Activated CD4-positive, CD25-positive, alpha-beta regulatory T cell treated with anti-CD3 and anti-CD28 coated beads, Interleukin-2, amount 50 U/mL, for 16 hours (primary cell): Measurements from ENCODE around the gene ZNF526.
A peak's percentile ranks its signal among the peaks of the same experiment; 100 is the strongest.

Source experiments
- DNase-seq: peaks from one replicate; pipeline ENCODE4 v3.0.0-alpha.2; 2020; ENCODE audit warnings: low read depth, low spot score

ZNF526 gene

DNA sequence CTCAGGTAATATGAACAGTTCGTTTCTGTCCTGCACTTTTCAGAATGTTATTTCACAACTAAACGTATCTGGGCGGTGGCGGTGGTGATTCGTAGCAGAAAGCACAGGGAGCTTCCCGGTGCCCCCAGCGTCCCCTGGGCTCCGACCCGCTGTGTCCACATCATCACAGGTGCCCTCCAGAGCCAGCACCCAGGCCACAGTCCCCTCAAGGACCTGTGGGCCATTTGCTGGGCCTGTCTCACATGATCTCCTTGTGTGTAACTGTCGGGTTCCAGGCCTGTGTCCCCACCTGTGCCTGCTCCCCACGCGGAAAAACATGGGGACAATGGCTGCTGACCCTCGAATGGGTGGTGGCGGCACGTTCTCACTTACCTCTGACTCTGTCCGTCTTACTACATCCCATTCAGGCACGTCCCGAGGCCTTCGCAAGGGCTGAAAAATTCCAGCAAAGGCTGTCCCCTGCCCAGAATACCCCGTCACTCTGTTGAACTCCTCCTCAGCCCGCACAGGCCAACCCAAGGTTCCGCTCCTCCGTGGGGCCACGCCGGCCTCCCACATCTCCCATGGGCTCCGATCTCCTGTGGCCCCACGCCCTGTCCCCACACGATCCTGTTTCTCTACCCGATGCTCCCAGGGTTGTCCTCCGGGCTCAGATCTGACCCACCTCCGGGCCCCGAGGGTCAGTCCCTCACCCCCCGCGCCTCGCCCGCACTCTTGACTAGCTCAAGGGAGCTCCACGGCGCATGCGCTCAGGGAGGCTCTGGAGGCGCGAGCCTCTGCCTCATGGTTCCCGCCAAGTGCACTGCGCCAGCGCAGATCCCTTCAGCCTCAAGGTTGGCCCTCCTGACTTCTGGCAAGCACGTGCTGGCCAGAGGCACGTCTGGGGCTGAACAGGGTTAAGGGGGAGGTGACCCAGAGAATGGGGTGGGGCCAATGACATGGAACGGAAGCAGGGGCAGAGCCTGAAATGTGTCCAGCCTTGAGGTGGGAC is 23.8 kb upstream of the ZNF526 start:
- no peak for DNase-seq

DNA sequence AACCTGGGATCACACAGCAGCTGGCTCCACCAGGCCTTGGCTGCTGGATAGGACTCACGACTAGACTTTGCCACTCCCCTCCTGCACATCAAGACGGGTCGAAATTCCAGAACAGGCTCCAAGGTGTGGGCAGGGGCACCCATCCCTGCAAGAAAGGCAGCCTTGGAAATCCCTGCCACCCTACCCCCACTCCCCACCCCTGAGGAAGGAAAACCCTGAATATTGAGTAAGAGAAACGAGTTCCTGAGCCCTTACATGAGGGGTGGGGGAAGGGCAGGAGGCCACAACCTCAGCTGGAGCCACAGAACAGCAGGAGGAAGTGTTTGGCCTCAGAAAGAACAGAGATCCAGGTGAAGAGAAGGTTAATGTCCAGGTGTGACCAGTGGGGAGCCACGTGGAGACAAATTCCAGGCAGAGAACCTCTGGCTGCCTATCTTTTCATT is 22.7 kb upstream of the ZNF526 start:
- DNase-seq = no peak

DNA sequence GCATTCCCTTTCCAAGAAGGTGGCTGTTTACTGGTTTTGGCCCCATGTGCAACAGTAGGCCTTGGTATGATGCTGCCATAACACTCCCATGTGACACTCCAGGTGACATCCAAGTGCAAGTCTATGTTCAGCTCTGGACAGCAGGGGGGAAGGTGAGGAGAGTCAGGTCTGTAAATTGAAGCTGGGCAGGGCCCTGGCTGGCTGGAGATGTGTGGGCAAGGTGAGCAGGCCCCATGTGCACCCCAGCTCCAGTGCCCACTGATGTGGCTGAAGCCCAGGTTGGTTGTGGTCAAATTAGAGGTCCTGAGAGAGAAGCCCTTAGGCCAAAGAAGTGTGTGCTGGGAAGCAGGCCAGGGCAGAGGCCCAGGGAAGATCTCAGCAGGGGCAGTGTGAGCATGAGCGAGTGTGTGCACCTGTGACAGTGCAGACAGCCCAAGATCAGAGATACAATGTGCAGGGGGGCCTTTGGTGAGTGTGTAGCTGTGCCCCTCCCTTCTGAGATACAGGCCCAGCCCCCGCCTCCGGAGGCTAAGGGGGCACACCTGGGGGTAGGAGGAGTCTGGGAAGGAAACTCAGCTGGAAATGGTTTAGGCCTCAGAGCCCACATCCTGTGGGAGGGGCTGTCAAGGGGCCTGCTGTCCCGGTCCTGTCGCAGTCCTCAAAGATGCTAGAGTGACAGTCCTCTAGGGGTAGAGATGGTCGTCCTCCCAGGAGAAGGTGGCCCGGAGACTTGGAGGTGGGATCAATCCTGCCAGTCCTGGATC is 21.3 kb upstream of the ZNF526 start:
- DNase-seq = peak; percentile 55

DNA sequence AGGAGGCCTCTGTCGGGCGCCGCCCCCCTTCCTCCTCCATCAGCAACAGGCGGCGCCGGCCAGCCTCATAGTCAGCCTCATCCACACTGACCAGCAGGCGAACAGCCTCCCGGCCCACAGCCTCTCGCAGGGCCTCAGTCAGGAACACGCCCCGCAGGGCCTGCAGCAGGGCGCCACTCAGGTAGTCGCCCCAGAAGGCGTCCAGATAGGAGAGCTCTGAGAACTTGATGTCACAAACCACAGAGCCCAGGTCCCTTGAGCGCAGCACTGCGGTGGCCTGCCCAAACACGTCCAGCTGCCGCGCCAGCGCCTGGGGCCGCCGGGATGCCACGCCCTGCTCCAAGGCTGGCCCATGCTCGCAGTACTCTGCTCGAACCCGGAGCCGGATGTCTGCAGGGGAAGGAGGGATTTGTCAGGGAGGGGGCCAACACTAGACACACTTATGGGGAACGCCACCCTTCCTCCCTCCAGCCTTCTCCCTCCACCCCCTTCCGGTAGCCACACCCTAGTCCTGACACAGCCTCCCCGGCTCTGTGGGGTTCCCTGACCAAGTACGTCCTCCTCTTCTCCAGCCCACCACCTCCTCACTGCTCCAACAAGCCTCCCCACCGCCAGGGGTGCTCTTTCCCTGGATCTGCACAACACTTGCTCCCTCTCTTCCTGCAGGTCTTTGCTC is 20.5 kb upstream of the ZNF526 start:
- DNase-seq = no peak

DNA sequence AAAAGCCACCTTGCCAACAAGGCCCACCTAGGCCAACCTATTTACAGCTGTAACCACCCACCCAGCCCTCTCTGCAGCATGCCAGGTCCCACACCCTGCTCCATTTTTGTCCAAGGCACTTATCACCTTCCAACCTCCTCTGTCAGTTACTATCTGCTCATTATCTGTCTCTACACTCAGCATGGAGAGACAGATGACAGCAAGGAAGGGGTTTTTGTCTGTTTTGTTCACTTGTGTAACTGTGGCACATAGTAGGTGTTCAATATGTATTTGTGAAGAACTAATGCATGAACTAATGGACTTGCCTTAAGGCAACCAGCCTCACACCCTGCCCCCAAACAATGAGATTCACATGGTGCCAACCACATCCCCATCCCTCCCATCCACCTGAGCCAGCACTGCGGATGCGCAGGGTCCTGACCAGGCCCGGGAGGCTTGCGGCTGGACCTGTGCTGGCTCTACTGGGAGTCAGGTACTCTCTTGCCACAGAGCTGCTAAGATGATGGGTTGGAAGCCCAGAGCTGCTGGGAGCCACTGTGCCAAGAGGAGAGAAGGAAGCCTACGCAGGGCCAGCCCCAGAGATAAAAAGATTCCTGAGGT is 19.9 kb upstream of the ZNF526 start:
- DNase-seq = no peak

DNA sequence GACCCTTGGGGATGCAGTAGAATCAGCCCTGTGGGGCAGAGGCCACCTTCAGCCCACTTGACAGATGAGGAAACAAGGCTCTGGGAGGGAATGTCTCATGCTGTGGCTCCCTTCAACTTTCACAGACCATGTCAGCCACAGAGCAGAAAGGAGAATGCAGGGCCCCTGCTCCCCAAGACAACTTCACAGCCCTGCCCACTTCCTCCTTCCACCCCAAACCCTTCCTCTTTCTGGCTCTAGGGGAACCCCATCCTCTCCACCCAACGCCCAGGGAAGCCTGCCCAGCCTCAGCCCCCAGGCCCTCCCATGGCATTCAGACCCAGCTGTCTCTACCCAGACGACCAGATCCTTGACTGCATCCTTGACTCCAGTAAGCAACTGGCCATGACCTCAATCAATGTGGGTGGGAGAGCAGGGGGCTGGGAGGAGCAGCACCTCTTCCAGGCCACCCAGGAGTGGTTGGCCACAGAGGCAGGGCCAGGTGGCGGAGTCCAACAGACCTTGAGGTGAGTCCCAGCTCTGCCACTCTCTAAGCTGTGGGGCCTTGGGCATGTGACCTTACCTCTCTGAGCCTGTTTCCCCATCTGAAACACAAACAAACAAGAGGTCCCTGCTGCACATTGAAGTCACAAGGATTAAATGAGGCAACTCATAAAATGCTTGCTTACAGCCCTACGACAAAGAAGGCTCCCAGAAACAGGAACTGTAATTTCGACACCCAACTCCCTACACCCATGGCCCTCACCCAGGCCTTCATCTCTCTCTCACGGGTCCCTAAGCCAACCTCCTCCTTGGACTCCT is 18.4 kb upstream of the ZNF526 start:
- DNase-seq = no peak

DNA sequence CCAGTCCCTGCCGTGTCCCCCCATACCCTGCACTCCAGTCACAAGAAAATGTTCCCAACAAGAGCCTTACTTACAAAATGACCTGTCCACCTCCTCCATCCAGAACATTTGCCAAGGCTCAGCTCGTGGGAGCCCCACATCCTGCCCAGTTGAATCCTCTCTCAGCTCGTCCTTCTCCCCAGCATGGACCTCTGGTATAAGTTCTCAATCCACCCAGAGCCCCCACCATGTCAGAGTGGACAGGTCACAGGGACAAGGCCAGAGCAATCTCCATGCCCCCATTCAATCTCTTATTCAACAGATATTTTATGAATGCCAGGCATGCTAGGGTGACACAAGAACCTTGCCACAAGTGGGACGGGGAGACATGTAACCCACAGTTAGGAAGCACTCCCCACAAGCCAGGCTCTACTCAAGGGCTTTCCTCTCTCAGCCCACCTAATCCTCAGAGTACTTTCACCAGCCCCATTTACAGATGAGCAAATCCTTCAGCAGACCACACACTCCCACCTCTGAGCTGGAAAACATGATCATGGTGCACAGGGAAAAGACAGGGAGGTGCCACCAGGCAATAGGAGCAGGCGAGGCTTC is 17.7 kb upstream of the ZNF526 start:
- DNase-seq = no peak

DNA sequence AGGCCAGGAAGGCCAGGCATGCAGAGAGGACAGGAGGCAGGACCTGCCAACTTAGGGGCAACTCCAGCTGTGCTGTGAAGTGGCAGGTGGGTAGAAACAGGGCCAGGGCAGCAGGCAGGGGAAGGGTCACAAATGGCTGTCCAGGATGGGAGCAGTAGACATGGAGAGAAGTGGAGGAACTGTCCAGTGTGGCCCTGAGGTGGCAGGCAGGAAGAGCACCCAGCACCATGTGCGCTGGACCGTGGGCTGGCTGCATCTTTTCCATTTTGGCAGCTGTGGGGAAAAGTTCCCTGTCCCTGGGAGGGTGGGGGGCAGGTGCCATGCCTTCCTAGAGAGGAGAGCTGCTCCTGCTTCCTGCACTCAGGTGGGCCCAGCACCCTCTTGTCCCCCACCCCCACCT is 16.4 kb upstream of the ZNF526 start:
- DNase-seq = no peak

DNA sequence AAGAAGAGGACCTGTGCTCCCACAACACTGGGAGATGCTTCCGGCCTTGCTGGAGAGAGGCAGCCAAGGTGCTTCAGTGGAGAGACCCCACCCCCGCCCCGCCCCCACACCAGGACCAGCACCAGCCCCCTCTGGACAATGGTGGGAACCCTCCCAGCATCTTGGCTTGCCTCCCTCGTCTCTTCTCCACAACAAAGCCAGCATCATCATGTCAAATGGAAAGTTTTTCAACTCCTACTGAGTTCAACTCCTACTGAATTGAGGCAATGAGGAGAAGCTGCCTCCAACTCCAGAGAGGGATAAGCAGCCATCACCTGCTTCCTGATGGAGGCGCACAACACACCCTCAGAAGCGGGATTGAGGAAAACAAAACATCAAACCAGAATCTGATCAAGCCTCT is 15.4 kb upstream of the ZNF526 start:
- DNase-seq = no peak

DNA sequence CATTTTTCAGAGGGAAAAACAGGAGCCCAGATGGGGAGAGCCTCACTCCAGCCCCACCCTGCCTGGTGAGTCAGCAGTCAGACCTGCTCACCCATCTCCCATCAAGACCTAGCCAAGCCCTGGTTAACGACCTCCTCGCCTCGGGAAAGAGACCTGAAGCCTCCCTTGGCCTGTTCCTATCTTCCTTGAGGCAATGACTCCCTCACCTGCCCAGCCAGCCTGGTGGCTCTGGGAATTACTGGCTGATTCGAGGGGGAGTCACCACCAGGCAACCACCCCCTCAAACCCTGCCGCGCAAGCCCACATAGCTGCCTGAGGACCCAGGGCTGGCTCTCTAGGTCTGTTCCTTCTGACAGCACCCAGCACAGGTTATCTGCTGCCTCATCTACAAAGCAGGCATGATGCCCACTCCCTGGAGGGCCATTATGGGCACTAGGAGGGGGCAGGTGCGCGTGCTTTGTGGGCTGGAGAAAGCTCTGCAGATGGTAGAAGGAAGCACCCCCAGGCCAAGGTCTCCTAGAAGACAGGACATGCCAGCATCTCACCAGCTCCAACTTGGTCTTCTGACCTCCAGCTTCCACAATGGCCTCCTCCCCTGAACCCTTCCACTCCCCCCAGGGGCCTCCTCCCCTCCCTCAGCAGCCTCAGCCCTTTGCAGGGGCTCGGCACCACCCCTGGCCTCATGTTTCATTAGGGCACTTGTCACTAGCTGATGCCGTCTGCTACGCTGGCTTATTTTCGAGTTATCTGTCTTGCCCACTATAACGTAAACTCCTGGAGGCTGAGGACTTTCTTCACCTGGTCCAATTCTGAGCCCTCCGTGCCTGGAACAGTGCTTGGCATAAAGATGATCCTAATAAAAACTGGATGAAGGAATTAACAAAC is 13.0 kb upstream of the ZNF526 start:
- DNase-seq = no peak

DNA sequence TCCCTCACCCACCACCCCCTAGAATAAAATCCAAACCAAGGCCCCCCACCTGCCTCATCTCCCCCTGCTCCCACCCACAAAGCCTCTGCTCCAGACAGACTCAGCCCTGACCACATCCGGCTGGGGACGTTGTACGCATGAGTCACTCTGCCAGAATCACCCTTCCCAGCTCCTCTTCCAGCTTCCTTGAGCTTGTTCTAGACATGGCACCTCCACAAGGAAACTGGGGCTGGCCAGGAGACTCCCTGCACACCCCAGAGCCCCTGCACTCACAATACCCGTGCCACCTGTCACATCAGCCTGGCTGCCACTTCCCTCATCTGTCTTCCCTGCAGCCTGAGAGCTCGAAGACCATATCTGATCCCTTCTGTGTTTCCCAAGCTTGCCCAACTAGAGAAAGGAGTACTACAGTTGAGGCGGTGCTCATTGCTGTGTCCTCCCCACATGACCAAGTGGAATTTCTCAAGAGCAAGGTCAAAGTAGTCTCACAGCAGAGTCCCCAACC is 12.3 kb upstream of the ZNF526 start:
- no peak for DNase-seq

DNA sequence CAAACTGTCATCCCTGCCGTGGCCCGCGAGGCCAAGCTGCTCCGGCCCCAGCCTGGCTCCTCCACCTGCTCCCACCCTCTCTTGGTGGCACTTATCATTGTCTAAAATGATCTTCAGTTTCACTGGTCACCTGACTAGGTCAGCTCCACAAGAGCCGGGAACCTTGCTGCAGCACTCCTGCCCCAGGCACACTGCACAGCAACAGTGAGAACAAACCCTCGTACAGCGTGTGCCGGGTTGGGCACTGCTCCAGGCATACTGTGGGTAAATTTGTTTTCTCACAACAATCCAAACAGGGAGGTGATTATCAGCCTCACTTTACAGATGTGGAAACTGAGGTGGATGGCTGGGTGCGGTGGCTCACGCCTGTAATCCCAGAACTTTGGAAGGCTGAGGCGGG is 11.5 kb upstream of the ZNF526 start:
- DNase-seq = no peak

DNA sequence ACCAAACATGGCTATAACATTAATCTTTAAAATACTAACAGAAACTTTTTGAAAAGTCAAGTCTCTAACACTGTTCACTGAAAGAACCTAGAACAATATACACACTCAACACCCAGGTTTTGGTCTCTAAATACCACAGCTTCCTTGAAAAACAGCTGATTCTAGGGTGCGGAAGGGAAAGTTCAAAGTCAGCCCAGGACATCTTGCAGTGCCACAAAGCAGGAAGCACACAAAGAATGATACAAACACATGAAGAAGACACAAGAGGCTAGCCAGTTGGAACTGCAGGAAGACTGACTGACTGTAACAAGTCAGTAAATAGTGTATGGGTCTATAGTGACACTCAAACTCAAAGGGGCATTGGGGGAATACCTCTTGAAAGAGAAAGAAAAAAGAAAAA is 7.2 kb upstream of the ZNF526 start:
- no peak for DNase-seq

DNA sequence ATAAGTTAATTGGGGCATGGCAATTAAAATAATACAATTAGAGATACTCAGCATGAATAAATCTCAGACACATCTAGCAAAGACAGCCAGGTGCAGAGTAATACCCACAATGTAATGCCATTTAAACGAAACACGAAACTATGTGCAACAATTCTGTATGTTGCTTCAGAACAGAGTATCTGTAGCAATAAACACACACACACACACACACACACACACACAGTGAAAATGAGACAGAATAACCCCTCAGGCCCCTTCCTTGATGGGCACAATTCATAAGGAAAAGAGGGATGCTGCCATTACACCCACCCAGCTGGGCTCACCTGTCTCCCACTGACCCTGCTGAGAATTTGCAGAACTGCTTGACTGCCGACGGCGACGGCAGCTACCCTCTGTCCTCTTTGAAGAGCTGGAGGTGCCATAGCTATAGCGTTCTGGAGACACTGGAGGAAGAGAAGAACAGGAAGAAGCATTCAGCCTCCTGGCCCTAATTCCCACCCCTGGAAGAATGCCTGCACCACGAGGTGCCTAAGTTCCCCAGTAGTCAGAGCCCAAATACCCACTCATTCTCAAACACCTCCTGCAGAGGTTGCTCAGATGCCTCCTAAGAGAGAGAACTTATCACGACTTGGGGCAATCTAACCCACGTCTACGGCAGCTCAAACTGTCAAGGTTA is 5.2 kb upstream of the ZNF526 start:
- DNase-seq = no peak

DNA sequence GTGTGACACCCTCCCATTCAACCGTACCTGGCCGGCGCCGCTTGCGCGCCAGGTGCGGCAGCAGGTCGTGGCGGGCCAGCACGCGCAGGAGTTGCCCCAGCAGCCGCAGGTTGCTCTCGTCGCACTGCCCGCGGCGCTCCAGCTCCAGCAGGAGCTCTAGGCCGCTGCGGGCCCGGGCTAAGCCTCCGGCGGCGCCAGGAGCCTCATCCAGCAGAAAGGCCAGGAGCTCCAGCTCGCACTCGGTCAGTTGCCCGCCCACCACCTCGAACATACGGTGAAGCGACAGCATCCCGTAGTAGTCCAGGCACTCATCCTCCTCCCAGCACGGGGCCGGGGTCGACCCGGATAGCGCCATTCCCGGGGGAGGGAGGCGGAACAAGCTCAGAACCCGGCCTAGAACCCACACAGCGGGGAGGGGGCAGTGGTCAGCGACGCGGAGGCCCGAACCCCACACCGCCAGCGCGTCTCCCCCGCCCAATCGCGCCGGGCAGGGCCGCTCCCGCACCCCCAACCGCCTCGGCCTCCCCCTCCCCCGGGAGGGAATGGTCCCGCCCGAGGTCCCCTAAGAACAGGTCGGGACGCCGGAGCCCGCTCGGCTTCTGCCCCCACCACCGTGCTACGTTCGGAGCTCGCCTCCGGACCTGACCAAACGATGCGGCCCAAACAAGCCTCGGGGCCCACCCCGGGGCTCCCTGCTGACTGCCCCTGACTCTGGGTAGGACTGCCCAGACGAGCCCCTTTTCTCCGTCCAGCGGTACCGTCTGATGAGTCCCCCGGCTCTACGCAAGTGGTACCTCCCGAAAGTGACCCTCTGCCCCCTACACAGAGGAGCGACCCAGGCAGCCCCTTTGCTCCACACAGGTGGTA is 3.2 kb upstream of the ZNF526 start:
- DNase-seq = no peak

DNA sequence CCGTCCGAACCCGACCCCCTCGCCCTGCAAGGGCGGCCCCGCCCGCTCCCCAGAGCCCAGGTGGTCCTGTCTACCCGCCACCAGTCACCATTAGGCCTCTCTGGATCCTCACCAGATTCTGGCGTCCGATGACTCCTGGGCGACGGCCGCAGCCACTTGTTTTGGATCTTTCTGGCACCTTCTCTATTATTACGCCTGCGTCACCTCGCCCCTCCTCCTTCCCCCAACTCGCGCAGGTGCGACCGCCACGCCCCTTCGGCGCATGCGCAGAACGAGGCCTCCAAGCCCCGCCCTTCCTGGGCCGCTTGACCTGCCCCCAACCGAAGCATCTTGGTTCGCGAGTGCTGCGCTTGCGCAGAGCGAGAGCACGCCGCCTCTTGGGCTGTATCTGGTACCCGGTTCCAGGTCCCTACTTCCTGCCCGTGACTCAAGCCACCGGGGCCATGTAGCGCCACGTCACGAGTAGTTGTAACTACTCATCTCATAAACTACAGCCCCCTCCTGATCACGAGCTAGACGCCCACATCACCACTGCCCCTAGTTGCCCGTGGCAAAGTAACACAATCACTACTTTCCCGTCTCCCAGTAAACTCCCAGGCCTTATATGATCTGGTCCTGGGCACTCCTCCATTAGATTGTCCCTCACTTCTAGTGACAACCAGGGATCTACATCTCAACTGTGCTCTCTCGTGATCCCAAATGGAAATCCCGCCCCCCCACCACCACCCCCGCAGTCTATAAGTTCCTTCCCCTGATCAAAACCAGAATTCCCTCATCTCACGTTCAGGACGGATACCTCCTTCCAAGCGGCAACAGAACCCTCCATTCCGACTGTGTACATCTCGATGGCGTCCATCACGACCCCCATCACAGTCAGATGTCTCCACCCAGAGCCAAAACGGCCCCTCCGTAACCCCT is 2.3 kb upstream of the ZNF526 start, which contains the start of gene DEDD2:
TSS of gene DEDD2 (minus strand) at position 158 of the 918 bp plus-strand sequence. CDS start 670 bp downstream, outside the sequence.
- DNase-seq = peak; percentile 100

DNA sequence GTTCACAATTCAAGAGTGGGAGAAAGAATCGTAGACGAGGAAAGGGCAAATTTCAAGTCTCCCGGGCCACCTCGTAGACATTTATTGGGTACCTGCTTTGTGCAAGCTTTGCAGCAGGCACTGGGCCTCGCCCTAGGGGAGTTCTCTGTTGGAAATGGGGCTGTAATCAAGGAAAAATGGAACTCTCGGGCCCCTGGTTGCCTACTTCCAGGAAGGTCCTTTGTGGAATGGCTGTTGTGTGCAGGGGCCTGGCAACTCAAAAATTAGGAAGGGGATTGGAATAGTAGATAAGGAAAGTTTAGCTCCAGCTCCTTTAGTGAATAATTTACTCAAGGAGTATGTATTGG is 612 bp downstream of the ZNF526 start:
- DNase-seq = no peak
